Neuronal stem cell (in vitro differentiated cells): ENCODE results near the gene PSMD6.
A peak's percentile ranks its signal among the peaks of the same experiment; 100 is the strongest.

ENCODE experiments used
- DNase-seq: peaks from one replicate; pipeline ENCODE4 v3.0.0-alpha.2; 2013; ENCODE audit warnings: low spot score
- H2AFZ ChIP-seq: one replicate; pipeline ENCODE4 v1.6.1; 2013; ENCODE audit warnings: mild to moderate bottlenecking, low read length, inconsistent platforms
- H2AK5ac ChIP-seq: 2 replicates; pipeline ENCODE4 v1.6.1; 2013; ENCODE audit warnings: low read depth, mild to moderate bottlenecking, inconsistent platforms, low read length, moderate library complexity, mixed read lengths
- H2BK120ac ChIP-seq: 2 replicates; pipeline ENCODE4 v1.6.1; 2013; ENCODE audit warnings: low read depth, mild to moderate bottlenecking, inconsistent platforms, low read length, moderate library complexity, mixed read lengths
- H2BK12ac ChIP-seq: one replicate; pipeline ENCODE4 v1.6.1; 2013; ENCODE audit warnings: low read length, inconsistent platforms
- H2BK15ac ChIP-seq: 2 replicates; pipeline ENCODE4 v1.6.1; 2013; ENCODE audit warnings: mild to moderate bottlenecking, low read length, inconsistent platforms, mixed read lengths
- H2BK5ac ChIP-seq: one replicate; pipeline ENCODE4 v1.6.1; 2013; ENCODE audit warnings: inconsistent platforms, mild to moderate bottlenecking, low read length, moderate library complexity
- H3K14ac ChIP-seq: one replicate; pipeline ENCODE4 v1.6.1; 2013; ENCODE audit warnings: low read length, inconsistent platforms
- H3K18ac ChIP-seq: 2 replicates; pipeline ENCODE4 v1.6.1; 2013; ENCODE audit warnings: low read length, inconsistent platforms
- H3K23ac ChIP-seq: 2 replicates; pipeline ENCODE4 v1.6.1; 2013; ENCODE audit warnings: low read depth, mild to moderate bottlenecking, mixed read lengths, low read length, inconsistent platforms; ENCODE audit not compliant: poor library complexity
- H3K27ac ChIP-seq: replicated peaks from 3 replicates; pipeline ENCODE4 v1.5.1; 2013; ENCODE audit warnings: low read length, inconsistent platforms
- H3K27me3 ChIP-seq, 3 experiments: 2 replicates each; pipeline ENCODE4 v1.6.1; 2013; ENCODE audit warnings: low read length in 3 of 3, mild to moderate bottlenecking in 2 of 3, inconsistent platforms in 1 of 3, low read depth in 1 of 3, mixed read lengths in 1 of 3, moderate library complexity in 1 of 3; ENCODE audit not compliant: control insufficient read depth in 3 of 3, insufficient read depth in 3 of 3
- H3K36me3 ChIP-seq, 2 donors: replicated peaks in 1 of 2; 2 replicates each; pipeline ENCODE4 v1.6.1; 2013; ENCODE audit warnings: low read length in 2 of 2; ENCODE audit not compliant: control insufficient read depth in 2 of 2, insufficient read depth in 2 of 2
- H3K4ac ChIP-seq: 2 replicates; pipeline ENCODE4 v1.6.1; 2013; ENCODE audit warnings: inconsistent platforms, mild to moderate bottlenecking, low read length, moderate library complexity
- H3K4me1 ChIP-seq, 2 donors: 1 replicate in 1 of 2; 2 replicates in 1 of 2; pipeline ENCODE4 v1.6.1; 2013; ENCODE audit warnings: low read length in 2 of 2, low read depth in 1 of 2; ENCODE audit not compliant: control insufficient read depth in 2 of 2, insufficient read depth in 1 of 2
- H3K4me2 ChIP-seq: one replicate; pipeline ENCODE4 v1.6.1; 2013; ENCODE audit warnings: mild to moderate bottlenecking, low read length, inconsistent platforms; ENCODE audit not compliant: insufficient read depth, poor library complexity, severe bottlenecking
- H3K4me3 ChIP-seq, 2 donors: 2 replicates each; pipeline ENCODE4 v1.5.1; 2013; ENCODE audit warnings: low read length in 2 of 2, mild to moderate bottlenecking in 2 of 2, inconsistent platforms in 1 of 2, moderate library complexity in 1 of 2
- H3K79me1 ChIP-seq: one replicate; pipeline ENCODE4 v1.6.1; 2013; ENCODE audit warnings: low read depth, mild to moderate bottlenecking, inconsistent platforms, low read length, moderate library complexity
- H3K9ac ChIP-seq: one replicate; pipeline ENCODE4 v1.6.1; 2013; ENCODE audit warnings: mild to moderate bottlenecking, low read depth, low read length, inconsistent platforms; ENCODE audit not compliant: poor library complexity
- H3K9me3 ChIP-seq, 2 donors: replicated peaks in 1 of 2; 2 replicates each; pipeline versions ENCODE3 to v1.6.1; 2013; ENCODE audit warnings: low read length in 2 of 2, mild to moderate bottlenecking in 2 of 2, inconsistent platforms in 1 of 2, low read depth in 1 of 2, mixed read lengths in 1 of 2, moderate library complexity in 1 of 2; ENCODE audit not compliant: control insufficient read depth in 2 of 2, insufficient read depth in 1 of 2
- H4K8ac ChIP-seq: one replicate; pipeline ENCODE4 v1.6.1; 2013; ENCODE audit warnings: low read depth, mild to moderate bottlenecking, inconsistent platforms, low read length, moderate library complexity
- H4K91ac ChIP-seq: one replicate; pipeline ENCODE4 v1.6.1; 2013; ENCODE audit warnings: low read length, low read depth, mild to moderate bottlenecking, inconsistent platforms; ENCODE audit not compliant: poor library complexity
- WGBS, 2 donors: extraction: QIAGEN DNeasy Blood & Tissue Kit; methylation state at CpG; one replicate each; pipeline ENCODE4 v1.1.7; 2013; ENCODE audit warnings: missing lambda C conversion rate in 2 of 2, mixed read lengths in 1 of 2; ENCODE audit not compliant: insufficient read length in 2 of 2, insufficient replicate concordance in 1 of 2; ENCODE audit errors: extremely low coverage in 2 of 2; 5-methylcytosine and 5-hydroxymethylcytosine counted together

Gene PSMD6

DNA sequence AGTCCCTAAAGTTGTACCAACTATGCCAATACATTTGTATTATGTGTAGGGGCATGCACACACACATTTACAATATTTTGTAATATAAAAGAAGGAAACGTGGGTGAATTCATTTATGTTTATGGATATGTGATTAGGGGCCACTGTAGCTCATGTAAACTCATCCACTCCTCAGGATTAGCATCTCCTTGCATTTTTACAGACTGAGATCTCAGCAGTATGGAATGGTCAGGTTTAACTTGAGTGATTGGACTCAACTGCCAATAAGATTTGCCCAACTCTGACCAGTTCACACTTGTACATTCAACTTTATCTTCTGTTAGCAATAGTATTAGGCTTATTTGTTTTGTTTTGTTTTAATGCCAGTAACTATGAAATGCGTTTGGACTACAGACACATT is 36.5 kb downstream of the PSMD6 start:
- no peak overlapping the region for H3K14ac ChIP-seq
- no peak for DNase-seq
- no CpG with 5 or more reads among the region's 2 CpGs for WGBS, 2 donors
- no peak overlapping the region for H3K4ac ChIP-seq
- peaks cover 0 to 8% of the 10 kb centered on the region in 2 donors for H3K4me1 ChIP-seq
- H2AK5ac ChIP-seq = no peak overlapping the region
- no peaks in the 10 kb centered on the region for H3K79me1 ChIP-seq
- H3K9me3 ChIP-seq = no peaks in the 10 kb centered on the region
- no peak overlapping the region for H3K4me2 ChIP-seq
- no peaks in the 10 kb centered on the region for H3K27me3 ChIP-seq
- peaks cover 30 to 95% of the 10 kb centered on the region in 2 donors for H3K36me3 ChIP-seq
- H2AFZ ChIP-seq = no peak overlapping the region
- no peak overlapping the region for H2BK120ac ChIP-seq
- H2BK12ac ChIP-seq = no peak overlapping the region
- H3K4me3 ChIP-seq = no peak overlapping the region
- no peak overlapping the region for H4K91ac ChIP-seq
- no peak overlapping the region for H3K27ac ChIP-seq
- no peak overlapping the region for H2BK15ac ChIP-seq
- H3K9ac ChIP-seq = no peak overlapping the region
- no peak overlapping the region for H2BK5ac ChIP-seq
- H4K8ac ChIP-seq = no peak overlapping the region
- H3K18ac ChIP-seq = no peak overlapping the region
- no peak overlapping the region for H3K23ac ChIP-seq

- Histone ChIP-seq H2AFZ (no peak overlapping the region), H3K9me3 (no peaks in the 10 kb centered on the region), H2BK15ac (no peak overlapping the region), H3K18ac (no peak overlapping the region), H3K9ac (no peak overlapping the region), H2BK12ac (no peak overlapping the region), H3K4me1 (peaks cover 0 to 8% of the 10 kb centered on the region in 2 donors), H2BK5ac (no peak overlapping the region), H3K23ac (no peak overlapping the region), H3K4ac (no peak overlapping the region), H3K79me1 (no peaks in the 10 kb centered on the region), H3K27me3 (no peaks in the 10 kb centered on the region), H3K14ac (no peak overlapping the region), H2AK5ac (no peak overlapping the region), H3K36me3 (peaks cover 28 to 95% of the 10 kb centered on the region in 2 donors), H3K27ac (peak overlapping the region; percentile 5), H2BK120ac (no peak overlapping the region), H4K91ac (no peak overlapping the region), H4K8ac (no peak overlapping the region), H3K4me3 (no peak overlapping the region), H3K4me2 (no peak overlapping the region)
- WGBS, 2 donors = no CpG with 5 or more reads among the region's 7 CpGs
- no peak for DNase-seq
Measured at GRCh38 chr3:63986146-63986545, 37.1 kb downstream of the PSMD6 start.

DNA sequence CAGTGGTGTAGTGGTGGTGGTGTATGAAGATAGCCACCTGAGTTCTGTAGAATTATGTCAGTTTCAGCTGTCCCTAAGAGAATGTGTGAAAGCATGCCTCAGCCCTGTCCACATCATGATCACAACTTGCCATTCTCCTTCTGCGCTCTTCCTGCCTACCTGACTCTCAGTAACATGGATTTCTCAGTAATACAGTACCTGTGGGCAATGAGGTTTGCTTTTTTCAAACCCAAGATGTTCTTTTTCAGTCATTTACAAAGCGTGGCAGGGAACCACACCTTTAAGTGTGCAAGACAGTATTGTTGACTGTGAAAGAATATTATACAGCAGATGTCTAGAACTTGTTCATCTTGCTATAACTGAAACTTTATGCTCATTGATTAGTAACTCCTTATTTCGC is 38.9 kb downstream of the PSMD6 start:
- Histone ChIP-seq H3K9me3 (no peaks in the 10 kb centered on the region), H3K9ac (no peak overlapping the region), H3K18ac (no peak overlapping the region), H2BK120ac (no peak overlapping the region), H3K14ac (no peak overlapping the region), H2AFZ (no peak overlapping the region), H3K23ac (no peak overlapping the region), H4K8ac (no peak overlapping the region), H2AK5ac (no peak overlapping the region), H3K4me1 (peaks cover 0 to 8% of the 10 kb centered on the region in 2 donors), H2BK15ac (no peak overlapping the region), H3K27ac (no peak overlapping the region), H3K4ac (no peak overlapping the region), H3K4me2 (no peak overlapping the region), H3K27me3 (no peaks in the 10 kb centered on the region), H4K91ac (no peak overlapping the region), H2BK12ac (no peak overlapping the region), H2BK5ac (no peak overlapping the region), H3K79me1 (peaks cover 3% of the 10 kb centered on the region), H3K36me3 (peaks cover 25 to 93% of the 10 kb centered on the region in 2 donors), H3K4me3 (no peak overlapping the region)
- WGBS, 2 donors = no CpG with 5 or more reads among the region's 3 CpGs
- DNase-seq = no peak

DNA sequence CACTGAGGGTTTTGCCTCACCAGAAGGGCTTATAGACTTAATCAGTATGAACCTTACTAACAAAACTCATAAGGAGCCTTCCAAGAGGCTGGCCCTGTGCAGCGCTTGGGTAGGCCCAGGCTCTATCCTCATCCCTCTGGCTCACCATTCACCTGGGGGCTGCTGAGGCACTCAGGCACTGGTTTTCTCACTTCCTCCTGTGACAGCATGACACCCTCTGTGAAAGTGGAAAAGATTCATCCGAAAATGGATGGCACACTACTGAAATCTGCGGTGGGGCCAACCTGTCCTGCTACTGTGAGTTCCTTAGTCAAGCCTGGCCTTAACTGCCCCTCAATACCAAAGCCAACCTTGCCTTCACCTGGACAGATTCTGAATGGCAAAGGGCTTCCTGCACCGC is 41.3 kb downstream of the PSMD6 start:
- Histone ChIP-seq H3K36me3 (peaks cover 19 to 72% of the 10 kb centered on the region in 2 donors), H3K27ac (no peak overlapping the region), H2BK5ac (no peak overlapping the region), H3K14ac (no peak overlapping the region), H3K18ac (no peak overlapping the region), H2BK12ac (no peak overlapping the region), H2BK15ac (no peak overlapping the region), H4K8ac (no peak overlapping the region), H3K27me3 (no peaks in the 10 kb centered on the region), H2AK5ac (no peak overlapping the region), H3K9me3 (no peaks in the 10 kb centered on the region), H3K9ac (no peak overlapping the region), H4K91ac (no peak overlapping the region), H3K79me1 (peaks cover 3% of the 10 kb centered on the region), H2AFZ (no peak overlapping the region), H3K4me3 (no peak overlapping the region), H3K4ac (no peak overlapping the region), H3K4me2 (no peak overlapping the region), H3K4me1 (peaks cover 0 to 16% of the 10 kb centered on the region in 2 donors), H3K23ac (no peak overlapping the region), H2BK120ac (no peak overlapping the region)
- no peak for DNase-seq
- WGBS, 2 donors = no CpG with 5 or more reads among the region's 4 CpGs
